Measurements from ENCODE around the gene DLG2. TPM values are rescaled to one million over a fixed set of nuclear protein-coding genes. Genes with fewer than 3 reads are reported as not detected.

The DLG2 gene
- total RNA-seq, 2 experiments from 2014 or later: 2.0 to 2.1 TPM

DNA sequence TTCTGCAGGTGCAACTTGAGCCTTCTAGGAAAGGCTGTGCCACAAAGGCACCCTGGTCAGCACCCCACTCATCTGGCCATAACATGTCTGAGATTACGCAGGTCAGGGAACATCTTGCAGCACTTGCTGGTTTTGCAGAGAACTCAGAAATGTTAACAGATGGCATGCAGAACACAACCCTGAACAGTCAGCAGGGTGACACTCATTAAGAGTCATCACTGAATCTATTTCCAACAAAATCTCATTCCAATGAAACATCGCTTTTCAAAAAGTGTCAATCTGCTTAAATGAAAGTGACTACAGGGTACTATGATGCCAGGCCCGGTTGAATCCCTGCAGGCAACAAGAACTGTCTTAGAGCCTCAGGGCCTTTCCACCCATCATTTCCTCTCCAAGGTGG, 1971.2 kb downstream of the DLG2 start:
- no peaks in the 10 kb centered on the region for H3K9me3 Mint-ChIP-seq
- H3K27me3 Mint-ChIP-seq: no peaks in the 10 kb centered on the region
- no peak overlapping the region for H3K27ac Mint-ChIP-seq
- no peak overlapping the region for H3K4me3 Mint-ChIP-seq
- Histone ChIP-seq H3K27me3 (ENCODE audit: control insufficient read depth in 1 of 2, insufficient read depth in 2 of 2, low read length in 2 of 2) (no peaks in the 10 kb centered on the region), H3K27ac (ENCODE audit: low read depth in 1 of 2, low read length in 2 of 2) (no peak overlapping the region), H3K9me3 (ENCODE audit: control insufficient read depth in 1 of 2, insufficient read depth in 1 of 2, low read length in 2 of 2) (no peaks in the 10 kb centered on the region), H3K4me1 (ENCODE audit: insufficient read depth, low read length) (no peaks in the 10 kb centered on the region), H3K4me3 (ENCODE audit: low read length) (no peak overlapping the region), H3K36me3 (ENCODE audit: insufficient read depth, low read length) (no peaks in the 10 kb centered on the region)
- TF ChIP-seq, protein P1, sequence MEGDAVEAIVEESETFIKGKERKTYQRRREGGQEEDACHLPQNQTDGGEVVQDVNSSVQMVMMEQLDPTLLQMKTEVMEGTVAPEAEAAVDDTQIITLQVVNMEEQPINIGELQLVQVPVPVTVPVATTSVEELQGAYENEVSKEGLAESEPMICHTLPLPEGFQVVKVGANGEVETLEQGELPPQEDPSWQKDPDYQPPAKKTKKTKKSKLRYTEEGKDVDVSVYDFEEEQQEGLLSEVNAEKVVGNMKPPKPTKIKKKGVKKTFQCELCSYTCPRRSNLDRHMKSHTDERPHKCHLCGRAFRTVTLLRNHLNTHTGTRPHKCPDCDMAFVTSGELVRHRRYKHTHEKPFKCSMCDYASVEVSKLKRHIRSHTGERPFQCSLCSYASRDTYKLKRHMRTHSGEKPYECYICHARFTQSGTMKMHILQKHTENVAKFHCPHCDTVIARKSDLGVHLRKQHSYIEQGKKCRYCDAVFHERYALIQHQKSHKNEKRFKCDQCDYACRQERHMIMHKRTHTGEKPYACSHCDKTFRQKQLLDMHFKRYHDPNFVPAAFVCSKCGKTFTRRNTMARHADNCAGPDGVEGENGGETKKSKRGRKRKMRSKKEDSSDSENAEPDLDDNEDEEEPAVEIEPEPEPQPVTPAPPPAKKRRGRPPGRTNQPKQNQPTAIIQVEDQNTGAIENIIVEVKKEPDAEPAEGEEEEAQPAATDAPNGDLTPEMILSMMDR (IDR thresholded peaks at IDR 0.05): no peak
- intact Hi-C loops (cut with DNase I, micrococcal nuclease): no loop called here
- H3K36me3 Mint-ChIP-seq (ENCODE audit: low read depth): no peaks in the 10 kb centered on the region
- POLR2A ChIA-PET: no interaction called here
- no peak for DNase-seq
- CTCF ChIA-PET: no interaction called here
- no peaks in the 10 kb centered on the region for H3K4me1 Mint-ChIP-seq (ENCODE audit: low read depth)
- ATAC-seq (ENCODE audit: poor library complexity): no peak

DNA sequence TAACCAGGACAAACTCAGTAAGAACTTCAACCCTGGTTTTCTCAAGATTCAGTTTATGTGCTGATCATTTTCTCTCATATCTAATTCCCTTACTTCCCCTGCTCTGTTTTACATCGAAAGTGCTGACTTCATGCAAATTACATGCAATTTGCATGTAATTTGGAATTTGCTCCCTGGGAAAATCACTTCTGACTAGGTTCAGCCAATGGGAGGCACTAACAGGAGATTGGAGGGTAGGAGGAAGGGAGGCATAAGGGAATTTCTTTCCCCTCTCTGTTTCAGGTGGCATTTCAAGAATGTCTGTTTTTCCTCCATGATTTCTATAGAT, 1977.7 kb downstream of the DLG2 start:
- H3K9me3 ChIP-seq (ENCODE audit: control insufficient read depth in 1 of 2, insufficient read depth in 1 of 2, low read length in 2 of 2): no peaks in the 10 kb centered on the region
- no peaks in the 10 kb centered on the region for H3K36me3 Mint-ChIP-seq (ENCODE audit: low read depth)
- intact Hi-C loops (cut with DNase I, micrococcal nuclease): no loop called here
- ATAC-seq (ENCODE audit: poor library complexity) (no peak), DNase-seq (no peak)
- POLR2A ChIA-PET: no interaction called here
- peaks cover 0 to 2% of the 10 kb centered on the region in 2 experiments for H3K27me3 ChIP-seq (ENCODE audit: control insufficient read depth in 1 of 2, insufficient read depth in 2 of 2, low read length in 2 of 2)
- no peak overlapping the region for H3K4me3 Mint-ChIP-seq
- TF ChIP-seq, protein P1 (IDR thresholded peaks at IDR 0.05): no peak
- peaks cover 10% of the 10 kb centered on the region for H3K27me3 Mint-ChIP-seq
- H3K4me3 ChIP-seq (ENCODE audit: low read length): no peak overlapping the region
- no peaks in the 10 kb centered on the region for H3K36me3 ChIP-seq (ENCODE audit: insufficient read depth, low read length)
- no peaks in the 10 kb centered on the region for H3K4me1 Mint-ChIP-seq (ENCODE audit: low read depth)
- no peak overlapping the region for H3K27ac ChIP-seq (ENCODE audit: low read depth in 1 of 2, low read length in 2 of 2)
- no peaks in the 10 kb centered on the region for H3K4me1 ChIP-seq (ENCODE audit: insufficient read depth, low read length)
- H3K9me3 Mint-ChIP-seq: no peaks in the 10 kb centered on the region
- CTCF ChIA-PET: no interaction called here
- no peak overlapping the region for H3K27ac Mint-ChIP-seq

DNA sequence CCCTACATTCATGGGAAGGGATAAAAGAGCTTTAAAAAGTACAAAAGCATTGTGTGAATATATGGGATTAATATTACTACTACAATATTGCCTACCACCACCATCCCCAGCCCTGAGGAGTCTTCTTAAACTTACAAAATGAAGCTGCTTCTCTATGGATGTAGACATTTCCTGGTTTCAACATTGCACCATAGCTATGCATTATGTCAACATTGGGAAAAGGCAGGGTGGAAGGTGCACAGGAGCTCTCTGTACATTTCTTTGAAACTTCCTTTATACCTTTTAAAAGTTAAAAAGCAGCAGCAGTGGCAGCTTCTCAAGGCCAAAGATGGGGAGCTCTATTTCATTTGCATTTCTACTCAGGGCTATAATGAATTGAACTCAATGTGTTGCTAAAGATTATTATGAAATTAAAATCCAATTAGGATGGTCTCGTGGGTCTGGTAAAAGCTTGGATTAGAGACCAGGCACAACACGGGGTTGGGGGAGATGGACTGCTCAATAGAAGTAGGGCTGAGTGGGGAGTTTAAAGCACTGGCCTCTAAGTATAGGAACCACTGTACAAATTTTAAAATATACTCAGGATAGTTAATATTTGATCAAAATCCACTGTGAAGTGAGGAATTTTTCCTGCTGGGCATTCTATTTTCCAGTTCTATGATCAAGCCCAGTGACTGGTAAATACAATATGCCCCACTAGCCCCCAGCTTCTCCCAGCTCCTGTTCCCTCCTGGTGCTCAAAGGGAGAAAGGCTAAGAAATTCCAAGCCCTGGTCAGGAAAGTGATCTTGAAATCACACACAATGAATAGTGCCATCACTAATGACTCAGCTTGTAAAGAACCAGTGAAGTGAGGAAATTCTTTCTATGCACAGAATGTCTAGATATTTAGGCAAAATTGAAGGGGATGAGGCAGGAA, 1978.3 kb downstream of the DLG2 start:
- no peak overlapping the region for H3K27ac ChIP-seq (ENCODE audit: low read depth in 1 of 2, low read length in 2 of 2)
- peaks cover 0 to 2% of the 10 kb centered on the region in 2 experiments for H3K27me3 ChIP-seq (ENCODE audit: control insufficient read depth in 1 of 2, insufficient read depth in 2 of 2, low read length in 2 of 2)
- no peaks in the 10 kb centered on the region for H3K9me3 ChIP-seq (ENCODE audit: control insufficient read depth in 1 of 2, insufficient read depth in 1 of 2, low read length in 2 of 2)
- ChIA-PET CTCF (interaction anchor here (0.6 kb wide), 1 partner anchor 9 kb away, joined by 3 read pairs; no protein-coding TSS in a partner anchor), POLR2A (no interaction called here)
- no peaks in the 10 kb centered on the region for H3K9me3 Mint-ChIP-seq
- H3K4me1 ChIP-seq (ENCODE audit: insufficient read depth, low read length): no peaks in the 10 kb centered on the region
- no peaks in the 10 kb centered on the region for H3K36me3 ChIP-seq (ENCODE audit: insufficient read depth, low read length)
- no peak overlapping the region for H3K4me3 Mint-ChIP-seq
- intact Hi-C loops (cut with DNase I, micrococcal nuclease): no loop called here
- no peak overlapping the region for H3K27ac Mint-ChIP-seq
- no peak for ATAC-seq (ENCODE audit: poor library complexity)
- H3K4me1 Mint-ChIP-seq (ENCODE audit: low read depth): no peaks in the 10 kb centered on the region
- TF ChIP-seq, protein P1 (IDR thresholded peaks at IDR 0.05): no peak
- no peaks in the 10 kb centered on the region for H3K36me3 Mint-ChIP-seq (ENCODE audit: low read depth)
- H3K4me3 ChIP-seq (ENCODE audit: low read length): no peak overlapping the region
- no peak for DNase-seq
- peaks cover 10% of the 10 kb centered on the region for H3K27me3 Mint-ChIP-seq
